ENCODE measurements around the gene SIPA1. TPM values are rescaled to one million over a fixed set of nuclear protein-coding genes. Genes with fewer than 3 reads are reported as not detected.

Gene SIPA1
- total and polyA plus RNA-seq, 2 of the 13 experiments (the other 11 are each of a cell fraction or from before 2014, with no cell fraction given): 5.8 to 7.7 TPM

DNA sequence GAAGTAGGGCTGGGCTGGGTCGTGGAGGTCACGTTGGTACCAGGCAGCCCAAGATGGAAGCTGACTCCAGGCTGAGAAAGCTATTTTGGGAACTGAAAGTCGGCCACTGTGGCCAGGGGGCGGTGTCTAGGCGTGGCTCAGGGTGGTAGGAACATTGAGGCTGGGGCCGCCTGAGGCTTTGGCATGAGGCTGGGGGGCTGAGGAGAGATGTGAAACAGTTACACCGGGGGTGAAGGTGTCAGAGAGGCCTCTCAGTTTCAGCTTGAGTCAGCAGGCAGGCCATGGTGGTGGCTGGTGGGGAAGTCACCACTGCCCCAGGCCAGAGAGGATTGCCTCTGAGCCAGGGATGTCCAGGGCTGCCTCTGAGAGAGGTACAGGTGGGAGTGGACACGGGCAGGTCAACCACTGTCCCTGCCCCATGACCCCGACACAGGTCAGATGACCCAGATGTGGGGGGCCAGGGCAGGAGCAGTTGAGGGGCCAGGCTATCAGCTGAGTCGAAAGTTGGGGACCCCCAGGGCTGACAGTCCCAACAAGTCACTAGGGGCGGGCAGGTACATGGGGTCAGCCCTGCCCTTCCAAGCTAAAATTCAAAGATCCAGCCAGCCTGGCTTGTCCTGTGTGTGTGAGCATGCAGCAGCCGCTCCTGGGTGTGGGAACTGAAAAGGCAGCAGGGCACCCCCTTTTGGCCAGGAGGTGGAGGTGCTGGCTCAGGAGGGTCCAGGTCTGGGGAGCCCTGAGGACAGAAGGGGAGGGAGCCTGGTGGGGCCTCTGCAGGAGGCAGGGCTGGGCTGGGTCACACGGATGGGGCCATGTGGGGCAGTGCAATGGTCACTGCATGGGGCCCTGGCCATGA, 49.5 kb upstream of the SIPA1 start (continued):
- TF ChIP-seq ZSCAN21 (CRISPR knock-in tag; IDR thresholded peaks at IDR 0.05; ENCODE audit: borderline replicate concordance) (0 out of 2 replicates have a peak, but pooled peaks have one; percentile 26), MAFK (conservative IDR thresholded peaks at IDR 0.05 in 1 of 2, IDR thresholded peaks at IDR 0.05 in 1 of 2; ENCODE audit: low read length in 2 of 2) (no peak), FOXO1 (CRISPR knock-in tag; IDR thresholded peaks at IDR 0.05) (no peak), ZNF20 (CRISPR knock-in tag; IDR thresholded peaks at IDR 0.05) (no peak), U2AF2 (IDR thresholded peaks at IDR 0.05; ENCODE audit: low read depth, low read length) (no peak), ZNF33B (CRISPR knock-in tag; IDR thresholded peaks at IDR 0.05) (no peak), ZNF782 (CRISPR knock-in tag; IDR thresholded peaks at IDR 0.05; ENCODE audit: borderline replicate concordance) (no peak), GATAD1 (CRISPR knock-in tag; IDR thresholded peaks at IDR 0.05) (peak; percentile 41; the same call in 1 of the 2 replicates), KLF9 (CRISPR knock-in tag; IDR thresholded peaks at IDR 0.05; ENCODE audit: low read depth) (no peak), NCOA2 (CRISPR knock-in tag; IDR thresholded peaks at IDR 0.05) (no peak), ZNF235 (CRISPR knock-in tag; IDR thresholded peaks at IDR 0.05; ENCODE audit: borderline replicate concordance) (no peak), NR2F2 (IDR thresholded peaks at IDR 0.05; ENCODE audit: borderline replicate concordance, low read depth) (no peak), KDM3A (CRISPR knock-in tag; IDR thresholded peaks at IDR 0.05; ENCODE audit: low read depth) (peak; percentile 57; the same call in 1 of the 2 replicates), ZNF772 (CRISPR knock-in tag; IDR thresholded peaks at IDR 0.05) (no peak), RNF2 (conservative IDR thresholded peaks at IDR 0.05; ENCODE audit: low read depth) (no peak), GABPA (IDR thresholded peaks at IDR 0.05; ENCODE audit: low read depth, low read length) (no peak), GABPA (CRISPR knock-in tag; IDR thresholded peaks at IDR 0.05; ENCODE audit: low read depth) (no peak)
- TF ChIP-seq, protein P1, sequence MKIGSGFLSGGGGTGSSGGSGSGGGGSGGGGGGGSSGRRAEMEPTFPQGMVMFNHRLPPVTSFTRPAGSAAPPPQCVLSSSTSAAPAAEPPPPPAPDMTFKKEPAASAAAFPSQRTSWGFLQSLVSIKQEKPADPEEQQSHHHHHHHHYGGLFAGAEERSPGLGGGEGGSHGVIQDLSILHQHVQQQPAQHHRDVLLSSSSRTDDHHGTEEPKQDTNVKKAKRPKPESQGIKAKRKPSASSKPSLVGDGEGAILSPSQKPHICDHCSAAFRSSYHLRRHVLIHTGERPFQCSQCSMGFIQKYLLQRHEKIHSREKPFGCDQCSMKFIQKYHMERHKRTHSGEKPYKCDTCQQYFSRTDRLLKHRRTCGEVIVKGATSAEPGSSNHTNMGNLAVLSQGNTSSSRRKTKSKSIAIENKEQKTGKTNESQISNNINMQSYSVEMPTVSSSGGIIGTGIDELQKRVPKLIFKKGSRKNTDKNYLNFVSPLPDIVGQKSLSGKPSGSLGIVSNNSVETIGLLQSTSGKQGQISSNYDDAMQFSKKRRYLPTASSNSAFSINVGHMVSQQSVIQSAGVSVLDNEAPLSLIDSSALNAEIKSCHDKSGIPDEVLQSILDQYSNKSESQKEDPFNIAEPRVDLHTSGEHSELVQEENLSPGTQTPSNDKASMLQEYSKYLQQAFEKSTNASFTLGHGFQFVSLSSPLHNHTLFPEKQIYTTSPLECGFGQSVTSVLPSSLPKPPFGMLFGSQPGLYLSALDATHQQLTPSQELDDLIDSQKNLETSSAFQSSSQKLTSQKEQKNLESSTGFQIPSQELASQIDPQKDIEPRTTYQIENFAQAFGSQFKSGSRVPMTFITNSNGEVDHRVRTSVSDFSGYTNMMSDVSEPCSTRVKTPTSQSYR (CRISPR knock-in tag; IDR thresholded peaks at IDR 0.05; ENCODE audit: borderline replicate concordance): no peak
- TF ChIP-seq, protein P2, sequence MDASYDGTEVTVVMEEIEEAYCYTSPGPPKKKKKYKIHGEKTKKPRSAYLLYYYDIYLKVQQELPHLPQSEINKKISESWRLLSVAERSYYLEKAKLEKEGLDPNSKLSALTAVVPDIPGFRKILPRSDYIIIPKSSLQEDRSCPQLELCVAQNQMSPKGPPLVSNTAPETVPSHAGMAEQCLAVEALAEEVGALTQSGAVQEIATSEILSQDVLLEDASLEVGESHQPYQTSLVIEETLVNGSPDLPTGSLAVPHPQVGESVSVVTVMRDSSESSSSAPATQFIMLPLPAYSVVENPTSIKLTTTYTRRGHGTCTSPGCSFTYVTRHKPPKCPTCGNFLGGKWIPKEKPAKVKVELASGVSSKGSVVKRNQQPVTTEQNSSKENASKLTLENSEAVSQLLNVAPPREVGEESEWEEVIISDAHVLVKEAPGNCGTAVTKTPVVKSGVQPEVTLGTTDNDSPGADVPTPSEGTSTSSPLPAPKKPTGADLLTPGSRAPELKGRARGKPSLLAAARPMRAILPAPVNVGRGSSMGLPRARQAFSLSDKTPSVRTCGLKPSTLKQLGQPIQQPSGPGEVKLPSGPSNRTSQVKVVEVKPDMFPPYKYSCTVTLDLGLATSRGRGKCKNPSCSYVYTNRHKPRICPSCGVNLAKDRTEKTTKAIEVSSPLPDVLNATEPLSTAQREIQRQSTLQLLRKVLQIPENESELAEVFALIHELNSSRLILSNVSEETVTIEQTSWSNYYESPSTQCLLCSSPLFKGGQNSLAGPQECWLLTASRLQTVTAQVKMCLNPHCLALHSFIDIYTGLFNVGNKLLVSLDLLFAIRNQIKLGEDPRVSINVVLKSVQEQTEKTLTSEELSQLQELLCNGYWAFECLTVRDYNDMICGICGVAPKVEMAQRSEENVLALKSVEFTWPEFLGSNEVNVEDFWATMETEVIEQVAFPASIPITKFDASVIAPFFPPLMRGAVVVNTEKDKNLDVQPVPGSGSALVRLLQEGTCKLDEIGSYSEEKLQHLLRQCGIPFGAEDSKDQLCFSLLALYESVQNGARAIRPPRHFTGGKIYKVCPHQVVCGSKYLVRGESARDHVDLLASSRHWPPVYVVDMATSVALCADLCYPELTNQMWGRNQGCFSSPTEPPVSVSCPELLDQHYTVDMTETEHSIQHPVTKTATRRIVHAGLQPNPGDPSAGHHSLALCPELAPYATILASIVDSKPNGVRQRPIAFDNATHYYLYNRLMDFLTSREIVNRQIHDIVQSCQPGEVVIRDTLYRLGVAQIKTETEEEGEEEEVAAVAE (CRISPR knock-in tag; IDR thresholded peaks at IDR 0.05; ENCODE audit: borderline replicate concordance): no peak
- TF ChIP-seq, protein P3, sequence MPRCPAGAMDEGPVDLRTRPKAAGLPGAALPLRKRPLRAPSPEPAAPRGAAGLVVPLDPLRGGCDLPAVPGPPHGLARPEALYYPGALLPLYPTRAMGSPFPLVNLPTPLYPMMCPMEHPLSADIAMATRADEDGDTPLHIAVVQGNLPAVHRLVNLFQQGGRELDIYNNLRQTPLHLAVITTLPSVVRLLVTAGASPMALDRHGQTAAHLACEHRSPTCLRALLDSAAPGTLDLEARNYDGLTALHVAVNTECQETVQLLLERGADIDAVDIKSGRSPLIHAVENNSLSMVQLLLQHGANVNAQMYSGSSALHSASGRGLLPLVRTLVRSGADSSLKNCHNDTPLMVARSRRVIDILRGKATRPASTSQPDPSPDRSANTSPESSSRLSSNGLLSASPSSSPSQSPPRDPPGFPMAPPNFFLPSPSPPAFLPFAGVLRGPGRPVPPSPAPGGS (CRISPR knock-in tag; IDR thresholded peaks at IDR 0.05): no peak
- TF ChIP-seq, protein P4, sequence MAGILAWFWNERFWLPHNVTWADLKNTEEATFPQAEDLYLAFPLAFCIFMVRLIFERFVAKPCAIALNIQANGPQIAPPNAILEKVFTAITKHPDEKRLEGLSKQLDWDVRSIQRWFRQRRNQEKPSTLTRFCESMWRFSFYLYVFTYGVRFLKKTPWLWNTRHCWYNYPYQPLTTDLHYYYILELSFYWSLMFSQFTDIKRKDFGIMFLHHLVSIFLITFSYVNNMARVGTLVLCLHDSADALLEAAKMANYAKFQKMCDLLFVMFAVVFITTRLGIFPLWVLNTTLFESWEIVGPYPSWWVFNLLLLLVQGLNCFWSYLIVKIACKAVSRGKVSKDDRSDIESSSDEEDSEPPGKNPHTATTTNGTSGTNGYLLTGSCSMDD (CRISPR knock-in tag; IDR thresholded peaks at IDR 0.05): no peak
